H9 (cell line): ENCODE measurements around the gene HES1. TPM values are rescaled to one million over a fixed set of nuclear protein-coding genes. Genes with fewer than 3 reads are reported as not detected.

Experiments
- DNase-seq: peaks from one replicate; pipeline ENCODE4 v3.0.0-alpha.2; 2017
- H2AFZ ChIP-seq: one replicate; pipeline ENCODE4 v1.6.1; 2013; ENCODE audit warnings: mild to moderate bottlenecking, low read length, control low read depth, moderate library complexity
- H2AK5ac ChIP-seq: 2 replicates; pipeline ENCODE4 v1.6.1; 2013; ENCODE audit warnings: low read length, control low read depth, mixed read lengths; ENCODE audit not compliant: insufficient read length
- H2BK120ac ChIP-seq: one replicate; pipeline ENCODE4 v1.6.1; 2013; ENCODE audit warnings: low read depth, mild to moderate bottlenecking, low read length, control low read depth, inconsistent platforms; ENCODE audit not compliant: poor library complexity, severe bottlenecking
- H2BK12ac ChIP-seq: 2 replicates; pipeline ENCODE4 v1.6.1; 2013; ENCODE audit warnings: low read length, control low read depth, mixed read lengths, low read depth; ENCODE audit not compliant: insufficient read length
- H2BK15ac ChIP-seq: 2 replicates; pipeline ENCODE4 v1.6.1; 2013; ENCODE audit warnings: low read depth, low read length, control low read depth
- H2BK20ac ChIP-seq: one replicate; pipeline ENCODE4 v1.6.1; 2013; ENCODE audit warnings: low read depth, mild to moderate bottlenecking, low read length, control low read depth, inconsistent platforms; ENCODE audit not compliant: poor library complexity, severe bottlenecking
- H2BK5ac ChIP-seq: 2 replicates; pipeline ENCODE4 v1.6.1; 2013; ENCODE audit warnings: low read length, control low read depth, mixed read lengths; ENCODE audit not compliant: insufficient read length
- H3K14ac ChIP-seq: 2 replicates; pipeline ENCODE4 v1.6.1; 2013; ENCODE audit warnings: low read length, control low read depth; ENCODE audit not compliant: insufficient read depth
- H3K18ac ChIP-seq: 2 replicates; pipeline ENCODE4 v1.6.1; 2013; ENCODE audit warnings: low read depth, mild to moderate bottlenecking, mixed read lengths, low read length, control low read depth; ENCODE audit not compliant: insufficient read length
- H3K23ac ChIP-seq: 2 replicates; pipeline ENCODE4 v1.6.1; 2013; ENCODE audit warnings: low read length, control low read depth, mixed read lengths, low read depth; ENCODE audit not compliant: insufficient read length
- H3K23me2 ChIP-seq: 2 replicates; pipeline ENCODE4 v1.6.1; 2013; ENCODE audit warnings: low read depth, mild to moderate bottlenecking, mixed read lengths, low read length, control low read depth; ENCODE audit not compliant: insufficient read length, poor library complexity, severe bottlenecking
- H3K27ac ChIP-seq: 2 replicates; pipeline ENCODE4 v1.5.1; 2013; ENCODE audit warnings: low read length, control low read depth, mixed read lengths, low read depth; ENCODE audit not compliant: insufficient read length
- H3K27me3 ChIP-seq: 2 replicates; pipeline ENCODE4 v1.6.1; 2013; ENCODE audit warnings: low read length, control low read depth, inconsistent platforms; ENCODE audit not compliant: insufficient read depth
- H3K4ac ChIP-seq: 2 replicates; pipeline ENCODE4 v1.6.1; 2013; ENCODE audit warnings: low read depth, mild to moderate bottlenecking, control low read depth, inconsistent platforms, low read length, moderate library complexity
- H3K4me1 ChIP-seq: 2 replicates; pipeline ENCODE4 v1.6.1; 2013; ENCODE audit warnings: low read length, control low read depth, inconsistent platforms; ENCODE audit not compliant: insufficient read depth
- H3K4me2 ChIP-seq: 2 replicates; pipeline ENCODE4 v1.6.1; 2013; ENCODE audit warnings: low read length, control low read depth, mixed read lengths; ENCODE audit not compliant: insufficient read length, insufficient read depth
- H3K56ac ChIP-seq: 2 replicates; pipeline ENCODE4 v1.6.1; 2013; ENCODE audit warnings: low read depth, mild to moderate bottlenecking, mixed read lengths, low read length, control low read depth; ENCODE audit not compliant: insufficient read length
- H3K79me1 ChIP-seq: 2 replicates; pipeline ENCODE4 v1.6.1; 2013; ENCODE audit warnings: low read depth, mild to moderate bottlenecking, moderate library complexity, low read length, control low read depth, inconsistent platforms; ENCODE audit not compliant: insufficient read depth, poor library complexity, severe bottlenecking
- H3K79me2 ChIP-seq: 2 replicates; pipeline ENCODE4 v1.6.1; 2013; ENCODE audit warnings: low read length, control low read depth, inconsistent platforms; ENCODE audit not compliant: insufficient read depth
- H3K9ac ChIP-seq: 2 replicates; pipeline ENCODE4 v1.6.1; 2013; ENCODE audit warnings: low read length, control low read depth, mixed read lengths; ENCODE audit not compliant: insufficient read length; ENCODE audit errors: extremely low read depth
- H3K9me3 ChIP-seq: one replicate; pipeline ENCODE4 v1.6.1; 2013; ENCODE audit warnings: low read depth, low read length, inconsistent platforms; ENCODE audit not compliant: control insufficient read depth
- H3T11ph ChIP-seq: one replicate; pipeline ENCODE4 v1.6.1; 2013; ENCODE audit warnings: mild to moderate bottlenecking, low read length, control low read depth, inconsistent platforms
- H4K20me1 ChIP-seq: one replicate; pipeline ENCODE4 v1.6.1; 2013; ENCODE audit not compliant: control insufficient read depth, insufficient read length, insufficient read depth
- H4K5ac ChIP-seq: 2 replicates; pipeline ENCODE4 v1.6.1; 2013; ENCODE audit warnings: low read depth, mild to moderate bottlenecking, mixed read lengths, low read length, control low read depth; ENCODE audit not compliant: insufficient read length
- H4K8ac ChIP-seq: replicated peaks from 2 replicates; pipeline ENCODE4 v1.6.1; 2013; ENCODE audit warnings: low read length, control low read depth, mixed read lengths, low read depth; ENCODE audit not compliant: insufficient read length
- H4K91ac ChIP-seq: 2 replicates; pipeline ENCODE4 v1.6.1; 2013; ENCODE audit warnings: low read depth, mild to moderate bottlenecking, moderate library complexity, mixed read lengths, low read length, control low read depth; ENCODE audit not compliant: insufficient read length
- H3K27ac Mint-ChIP-seq, 3 experiments: 2 replicates in 2 of 3; 3 replicates in 1 of 3; pipeline ENCODE4 v1.8.0; 2020 to 2021; ENCODE audit warnings: mixed read lengths in 3 of 3, mild to moderate bottlenecking in 1 of 3, moderate library complexity in 1 of 3
- H3K27me3 Mint-ChIP-seq: 2 replicates; pipeline ENCODE4 v1.8.0; 2021; ENCODE audit warnings: low read depth, mild to moderate bottlenecking, moderate library complexity, mixed read lengths
- H3K36me3 Mint-ChIP-seq, 3 experiments: 2 replicates in 2 of 3; 3 replicates in 1 of 3; pipeline ENCODE4 v1.8.0; 2020 to 2021; ENCODE audit warnings: low read depth in 3 of 3, mixed read lengths in 3 of 3; ENCODE audit not compliant: insufficient read depth in 1 of 3
- H3K4me1 Mint-ChIP-seq, 2 experiments: 2 replicates each; pipeline ENCODE4 v1.8.0; 2020; ENCODE audit warnings: mixed read lengths in 2 of 2
- H3K4me3 Mint-ChIP-seq, 2 experiments: 2 replicates in 1 of 2; 3 replicates in 1 of 2; pipeline ENCODE4 v1.8.0; 2020 to 2021; ENCODE audit warnings: mild to moderate bottlenecking in 2 of 2, mixed read lengths in 2 of 2, moderate library complexity in 1 of 2
- H3K9me3 Mint-ChIP-seq, 2 experiments: 2 replicates in 1 of 2; 3 replicates in 1 of 2; pipeline ENCODE4 v1.8.0; 2020; ENCODE audit warnings: mild to moderate bottlenecking in 2 of 2, mixed read lengths in 2 of 2, moderate library complexity in 1 of 2
- CTCF ChIP-seq: fragments of 200-600 bp; sonication (generic); conservative IDR thresholded peaks from 3 replicates; pipeline ENCODE4 v1.8.0; 2021; ENCODE audit warnings: antibody characterized with exemption, mild to moderate bottlenecking
- WGBS: extraction: QIAGEN DNeasy Blood & Tissue Kit; methylation state at CpG from one replicate; pipeline ENCODE4 v1.1.7; 2013; ENCODE audit warnings: missing lambda C conversion rate, low lambda C conversion rate, mixed read lengths; ENCODE audit not compliant: insufficient read length; ENCODE audit errors: extremely low coverage; 5-methylcytosine and 5-hydroxymethylcytosine counted together
- total RNA-seq: library from RNA; stranded (reverse); gene quantifications from 2 replicates; pipeline ENCODE4 v1.2.1, GENCODE V29; 2021

HES1 gene
- total RNA-seq, 1 experiment from 2014 or later: 23.2 TPM

GRCh38 chr3:194087995-194088855 is 47.7 kb upstream of the HES1 start:
- Histone ChIP-seq H3K4me2 (no peak overlapping the region), H4K20me1 (no peaks in the 10 kb centered on the region)

More at GRCh38 chr3:194087995-194088855, 47.7 kb upstream of the HES1 start:
- Histone ChIP-seq H3K9ac (no peak overlapping the region), H3K14ac (peak overlapping the region; percentile 19; the same call in 1 of the 2 replicates), H2BK12ac (no peak overlapping the region), H3K4ac (no peak overlapping the region), H3K27ac (no peak overlapping the region), H3K79me1 (no peaks in the 10 kb centered on the region), H3K56ac (no peak overlapping the region), H4K91ac (no peak overlapping the region), H3K9me3 (no peaks in the 10 kb centered on the region), H3K23ac (no peak overlapping the region), H2AK5ac (no peak overlapping the region), H2BK20ac (no peak overlapping the region), H2BK120ac (no peak overlapping the region), H3K18ac (no peak overlapping the region), H3T11ph (no peak overlapping the region), H3K23me2 (no peaks in the 10 kb centered on the region), H2BK15ac (no peak overlapping the region), H3K27me3 (no peaks in the 10 kb centered on the region), H3K4me1 (peaks cover 6% of the 10 kb centered on the region; the same call in 1 of the 2 replicates), H2AFZ (no peak overlapping the region), H4K8ac (no peak overlapping the region), H3K79me2 (no peaks in the 10 kb centered on the region), H2BK5ac (no peak overlapping the region), H4K5ac (no peak overlapping the region)
- no peaks in the 10 kb centered on the region for H3K9me3 Mint-ChIP-seq
- peak overlapping the region in 1 of 3 experiments; percentile 35; a peak in 2 of 7 replicates for H3K27ac Mint-ChIP-seq
- H3K36me3 Mint-ChIP-seq: peaks cover 0 to 2% (median 0%) of the 10 kb centered on the region in 3 experiments; a peak in 2 of 7 replicates
- WGBS: no CpG with 5 or more reads among the region's 11 CpGs
- DNase-seq: no peak
- peaks cover 42 to 48% of the 10 kb centered on the region in 2 experiments for H3K4me1 Mint-ChIP-seq
- TF ChIP-seq CTCF: no peak
- H3K27me3 Mint-ChIP-seq: peaks cover 15% of the 10 kb centered on the region
- H3K4me3 Mint-ChIP-seq: no peak overlapping the region
